ENCODE measurements around the gene CDHR1. TPM values are rescaled to one million over a fixed set of nuclear protein-coding genes. Genes with fewer than 3 reads are reported as not detected.

Gene CDHR1
- total RNA-seq, 1 experiment from 2014 or later: not detected

- Histone ChIP-seq H3K27me3 (ENCODE audit: low read length) (no peaks in the 10 kb centered on the region), H3K4me3 (ENCODE audit: low read length) (no peak within 1 kb of the TSS), H4K20me1 (ENCODE audit: insufficient read depth, low read depth, low read length) (no peaks in the 10 kb centered on the region), H3K4me2 (ENCODE audit: low read depth, low read length, poor library complexity, severe bottlenecking) (no peak within 1 kb of the TSS), H3K9me2 (replicated peaks; ENCODE audit: insufficient read depth, low read length) (no peaks in the 10 kb centered on the region), H3K4me1 (ENCODE audit: low read length) (no peaks in the 10 kb centered on the region), H3K79me2 (ENCODE audit: low read length) (no peaks in the 10 kb centered on the region), H2AFZ (ENCODE audit: low read length) (no peak within 1 kb of the TSS), H3K9ac (ENCODE audit: low read length) (no peak within 1 kb of the TSS), H3K27ac (ENCODE audit: low read length) (no peak within 1 kb of the TSS), H3K36me3 (ENCODE audit: insufficient read depth, low read length) (no peaks in the 10 kb centered on the region), H3K9me3 (ENCODE audit: low read length) (no peaks in the 10 kb centered on the region)
- DNase-seq: no peak
Observed at GRCh38 chr10:84244651-84245270, 50.4 kb downstream of the CDHR1 start, which contains the start of gene RGR. Gene RGR, plus strand, starts transcription at chr10:84245053. Its CDS starts 38 bp downstream, at chr10:84245091.

- Histone ChIP-seq H3K4me3 (ENCODE audit: low read length) (no peak overlapping the region), H3K79me2 (ENCODE audit: low read length) (no peaks in the 10 kb centered on the region), H3K4me1 (ENCODE audit: low read length) (no peaks in the 10 kb centered on the region), H3K9me2 (replicated peaks; ENCODE audit: insufficient read depth, low read length) (no peaks in the 10 kb centered on the region), H3K36me3 (ENCODE audit: insufficient read depth, low read length) (no peaks in the 10 kb centered on the region), H4K20me1 (ENCODE audit: insufficient read depth, low read depth, low read length) (no peaks in the 10 kb centered on the region), H3K27me3 (ENCODE audit: low read length) (no peaks in the 10 kb centered on the region), H2AFZ (ENCODE audit: low read length) (no peak overlapping the region), H3K27ac (ENCODE audit: low read length) (no peak overlapping the region), H3K4me2 (ENCODE audit: low read depth, low read length, poor library complexity, severe bottlenecking) (no peak overlapping the region), H3K9ac (ENCODE audit: low read length) (no peak overlapping the region), H3K9me3 (ENCODE audit: low read length) (no peaks in the 10 kb centered on the region)
- DNase-seq: no peak
Observed at GRCh38 chr10:84247496-84247895, 53.2 kb downstream of the CDHR1 start.

- Histone ChIP-seq H4K20me1 (ENCODE audit: insufficient read depth, low read depth, low read length) (no peaks in the 10 kb centered on the region), H3K9me2 (replicated peaks; ENCODE audit: insufficient read depth, low read length) (no peaks in the 10 kb centered on the region), H3K4me1 (ENCODE audit: low read length) (no peaks in the 10 kb centered on the region), H3K9me3 (ENCODE audit: low read length) (no peaks in the 10 kb centered on the region), H2AFZ (ENCODE audit: low read length) (no peak overlapping the region), H3K27me3 (ENCODE audit: low read length) (no peaks in the 10 kb centered on the region), H3K36me3 (ENCODE audit: insufficient read depth, low read length) (no peaks in the 10 kb centered on the region), H3K27ac (ENCODE audit: low read length) (no peak overlapping the region), H3K4me3 (ENCODE audit: low read length) (no peak overlapping the region), H3K4me2 (ENCODE audit: low read depth, low read length, poor library complexity, severe bottlenecking) (no peak overlapping the region), H3K79me2 (ENCODE audit: low read length) (no peaks in the 10 kb centered on the region), H3K9ac (ENCODE audit: low read length) (no peak overlapping the region)
- no peak for DNase-seq
Observed at GRCh38 chr10:84248794-84249193, 54.5 kb downstream of the CDHR1 start.

- Histone ChIP-seq H2AFZ (ENCODE audit: low read length) (no peak overlapping the region), H3K9me3 (ENCODE audit: low read length) (no peaks in the 10 kb centered on the region), H3K27ac (ENCODE audit: low read length) (no peak overlapping the region), H3K9ac (ENCODE audit: low read length) (no peak overlapping the region), H3K4me2 (ENCODE audit: low read depth, low read length, poor library complexity, severe bottlenecking) (no peak overlapping the region), H3K36me3 (ENCODE audit: insufficient read depth, low read length) (no peaks in the 10 kb centered on the region), H4K20me1 (ENCODE audit: insufficient read depth, low read depth, low read length) (no peaks in the 10 kb centered on the region), H3K9me2 (replicated peaks; ENCODE audit: insufficient read depth, low read length) (no peaks in the 10 kb centered on the region), H3K79me2 (ENCODE audit: low read length) (no peaks in the 10 kb centered on the region), H3K4me1 (ENCODE audit: low read length) (no peaks in the 10 kb centered on the region), H3K27me3 (ENCODE audit: low read length) (no peaks in the 10 kb centered on the region), H3K4me3 (ENCODE audit: low read length) (no peak overlapping the region)
- DNase-seq: no peak
Observed at GRCh38 chr10:84254552-84255478, 60.5 kb downstream of the CDHR1 start.

DNA sequence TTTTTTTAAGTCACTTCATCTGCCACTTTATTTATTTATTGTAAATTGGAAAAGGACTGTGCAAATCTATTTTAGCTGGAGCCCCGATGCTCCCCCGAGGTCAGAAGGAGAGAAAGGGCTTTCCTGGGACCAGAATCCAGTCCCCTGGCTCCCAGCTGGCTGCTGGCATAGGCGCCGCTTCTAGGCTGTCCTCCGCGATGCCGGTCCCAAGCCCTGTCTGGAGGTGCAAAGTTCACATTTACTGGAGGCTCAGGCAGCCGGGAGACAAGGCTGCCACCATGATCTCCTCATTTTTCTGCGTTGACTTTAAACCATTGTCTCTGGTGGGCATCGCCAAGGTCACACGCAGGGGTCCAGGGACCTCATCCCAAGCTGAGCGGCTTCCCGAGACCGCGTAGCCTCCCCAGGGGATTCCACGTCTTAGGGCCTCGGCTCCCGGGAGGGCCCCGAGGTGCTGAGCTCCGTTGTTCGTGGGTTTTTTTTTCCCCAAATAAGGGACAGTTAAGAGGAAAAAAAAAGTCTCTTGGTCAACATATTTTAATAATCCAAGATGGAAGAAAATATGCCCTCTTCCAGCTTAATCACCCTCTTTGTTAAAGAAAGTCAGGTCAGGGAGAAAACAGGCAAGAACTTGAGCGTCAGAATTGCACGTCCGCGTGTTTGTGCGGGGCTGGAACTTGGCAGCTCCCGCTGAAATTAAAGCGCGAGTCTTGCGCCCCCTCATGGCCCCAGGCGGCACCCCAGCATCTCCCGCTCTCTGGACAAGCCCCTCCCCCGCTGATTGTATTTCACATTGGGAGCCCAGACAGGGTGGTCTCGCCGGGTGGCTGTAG lies 62.4 kb downstream of the CDHR1 start:
- H2AFZ ChIP-seq (ENCODE audit: low read length): no peak overlapping the region
- H3K4me3 ChIP-seq (ENCODE audit: low read length): no peak overlapping the region
- peak; percentile 75 for DNase-seq
- no peaks in the 10 kb centered on the region for H3K79me2 ChIP-seq (ENCODE audit: low read length)
- no peaks in the 10 kb centered on the region for H3K9me3 ChIP-seq (ENCODE audit: low read length)
- H3K27me3 ChIP-seq (ENCODE audit: low read length): no peaks in the 10 kb centered on the region
- H4K20me1 ChIP-seq (ENCODE audit: insufficient read depth, low read depth, low read length): no peaks in the 10 kb centered on the region
- H3K4me2 ChIP-seq (ENCODE audit: low read depth, low read length, poor library complexity, severe bottlenecking): no peak overlapping the region
- no peaks in the 10 kb centered on the region for H3K36me3 ChIP-seq (ENCODE audit: insufficient read depth, low read length)
- H3K27ac ChIP-seq (ENCODE audit: low read length): no peak overlapping the region
- no peaks in the 10 kb centered on the region for H3K9me2 ChIP-seq (replicated peaks; ENCODE audit: insufficient read depth, low read length)
- no peak overlapping the region for H3K9ac ChIP-seq (ENCODE audit: low read length)
- H3K4me1 ChIP-seq (ENCODE audit: low read length): no peaks in the 10 kb centered on the region

DNA sequence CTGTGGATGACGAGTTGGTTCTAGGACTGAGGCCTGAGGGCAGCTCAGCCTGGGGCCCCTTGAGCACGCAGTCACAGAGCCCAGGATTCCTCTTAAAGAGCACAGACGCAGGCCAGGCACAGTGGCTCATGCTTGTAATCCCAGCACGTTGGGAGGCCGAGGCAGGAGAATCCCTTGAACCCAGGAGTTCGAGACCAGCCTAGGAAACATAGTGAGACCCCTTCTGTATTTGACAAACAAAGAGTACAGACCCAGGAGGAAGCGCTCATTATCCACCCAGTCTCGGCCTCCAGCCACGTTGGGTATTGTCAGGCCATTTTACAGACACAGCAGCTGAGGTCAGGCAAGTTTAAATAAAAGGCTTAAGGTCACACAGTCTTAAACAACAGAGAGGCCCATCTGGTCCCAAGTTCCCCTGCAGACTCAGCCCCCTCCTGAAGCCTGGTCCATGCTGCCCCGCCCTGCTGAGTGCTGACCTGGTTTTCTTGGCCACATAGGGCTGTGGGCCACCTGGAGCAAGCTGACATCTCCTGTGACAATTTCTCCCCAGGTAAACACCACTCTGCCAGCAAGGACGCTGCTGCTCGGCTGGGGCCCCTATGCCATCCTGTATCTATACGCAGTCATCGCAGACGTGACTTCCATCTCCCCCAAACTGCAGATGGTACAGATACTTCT lies 63.1 kb downstream of the CDHR1 start:
- no peaks in the 10 kb centered on the region for H3K27me3 ChIP-seq (ENCODE audit: low read length)
- no peak overlapping the region for H2AFZ ChIP-seq (ENCODE audit: low read length)
- no peaks in the 10 kb centered on the region for H4K20me1 ChIP-seq (ENCODE audit: insufficient read depth, low read depth, low read length)
- H3K79me2 ChIP-seq (ENCODE audit: low read length): no peaks in the 10 kb centered on the region
- no peak overlapping the region for H3K9ac ChIP-seq (ENCODE audit: low read length)
- no peaks in the 10 kb centered on the region for H3K9me3 ChIP-seq (ENCODE audit: low read length)
- H3K27ac ChIP-seq (ENCODE audit: low read length): no peak overlapping the region
- no peak for DNase-seq
- no peak overlapping the region for H3K4me3 ChIP-seq (ENCODE audit: low read length)
- H3K36me3 ChIP-seq (ENCODE audit: insufficient read depth, low read length): no peaks in the 10 kb centered on the region
- no peaks in the 10 kb centered on the region for H3K9me2 ChIP-seq (replicated peaks; ENCODE audit: insufficient read depth, low read length)
- no peaks in the 10 kb centered on the region for H3K4me1 ChIP-seq (ENCODE audit: low read length)
- no peak overlapping the region for H3K4me2 ChIP-seq (ENCODE audit: low read depth, low read length, poor library complexity, severe bottlenecking)

GRCh38 chr10:84258034-84258695 lies 63.8 kb downstream of the CDHR1 start:
- Histone ChIP-seq H3K9me3 (ENCODE audit: low read length) (no peaks in the 10 kb centered on the region), H3K27ac (ENCODE audit: low read length) (no peak overlapping the region), H3K79me2 (ENCODE audit: low read length) (no peaks in the 10 kb centered on the region), H3K4me1 (ENCODE audit: low read length) (no peaks in the 10 kb centered on the region), H3K27me3 (ENCODE audit: low read length) (no peaks in the 10 kb centered on the region), H4K20me1 (ENCODE audit: insufficient read depth, low read depth, low read length) (no peaks in the 10 kb centered on the region), H3K9ac (ENCODE audit: low read length) (no peak overlapping the region), H3K4me2 (ENCODE audit: low read depth, low read length, poor library complexity, severe bottlenecking) (no peak overlapping the region), H3K36me3 (ENCODE audit: insufficient read depth, low read length) (no peaks in the 10 kb centered on the region), H2AFZ (ENCODE audit: low read length) (no peak overlapping the region), H3K9me2 (replicated peaks; ENCODE audit: insufficient read depth, low read length) (no peaks in the 10 kb centered on the region), H3K4me3 (ENCODE audit: low read length) (no peak overlapping the region)
- no peak for DNase-seq

All from Karpas-422 (cell line).